HEK293 (cell line): ENCODE measurements around the gene TINCR.

Experiments
- CTCF ChIA-PET: fragments of 350-600 bp; formaldehyde crosslinking; extraction: SDS; loops from one replicate; lab custom pipeline; 2021; ENCODE audit warnings: antibody characterized with exemption; lab: Yijun Ruan, JAX
- POLR2A ChIA-PET: fragments of 300-600 bp; formaldehyde crosslinking; extraction: SDS; loops from one replicate; lab custom pipeline; 2020; ENCODE audit warnings: antibody characterized with exemption, inconsistent platforms; lab: Yijun Ruan, JAX
- H3K27ac ChIP-seq: fragments of 200-500 bp; sonication (Bioruptor generic); 2 replicates; pipeline ENCODE4 v1.5.1; 2014; ENCODE audit warnings: low read depth, low read length, control low read depth, inconsistent platforms; ENCODE audit errors: extremely low read depth
- H3K36me3 ChIP-seq, 2 experiments: fragments of 200-500 bp in 1 of 2; sonication (Bioruptor generic) in 1 of 2; 1 replicate in 1 of 2; 2 replicates in 1 of 2; pipeline ENCODE4 v1.5.1; 2014 to 2017; ENCODE audit warnings: inconsistent platforms in 2 of 2, low read length in 2 of 2; ENCODE audit not compliant: control insufficient read depth in 2 of 2, insufficient read depth in 1 of 2
- H3K4me1 ChIP-seq: fragments of 200-500 bp; sonication (Bioruptor generic); 2 replicates; pipeline ENCODE4 v1.5.1; 2014; ENCODE audit warnings: mild to moderate bottlenecking, low read length, inconsistent platforms; ENCODE audit not compliant: control insufficient read depth, insufficient read depth
- H3K4me3 ChIP-seq: 2 replicates; pipeline ENCODE4 v1.5.1; 2011; ENCODE audit warnings: low read depth, mild to moderate bottlenecking, control low read depth, low read length, moderate library complexity
- H3K9me3 ChIP-seq: fragments of 200-500 bp; sonication (Bioruptor generic); 2 replicates; pipeline ENCODE4 v1.5.1; 2014; ENCODE audit warnings: low read depth, low read length, inconsistent platforms; ENCODE audit not compliant: control insufficient read depth, insufficient read depth
- GLIS1 ChIP-seq: fragments of 450-650 bp; formaldehyde crosslinking; IDR thresholded peaks from 2 replicates; pipeline ENCODE4 v1.5.1; 2016; ENCODE audit warnings: missing biosample characterization, missing genetic modification characterization
- HOXA7 ChIP-seq: sonication (generic); formaldehyde crosslinking; IDR thresholded peaks from 2 replicates; pipeline ENCODE4 v1.8.1; 2022; ENCODE audit warnings: missing genetic modification reagents, borderline replicate concordance
- MEIS1 ChIP-seq: sonication (generic); formaldehyde crosslinking; IDR thresholded peaks from 2 replicates; pipeline ENCODE4 v1.8.1; 2022; ENCODE audit warnings: missing genetic modification reagents, mild to moderate bottlenecking, borderline replicate concordance
- MYNN ChIP-seq: fragments of 450-650 bp; formaldehyde crosslinking; IDR thresholded peaks from 2 replicates; pipeline ENCODE4 v1.5.1; 2016; ENCODE audit warnings: missing biosample characterization, missing genetic modification characterization, borderline replicate concordance
- OVOL3 ChIP-seq: fragments of 450-650 bp; formaldehyde crosslinking; IDR thresholded peaks from 2 replicates; pipeline ENCODE4 v1.5.1; 2016; ENCODE audit warnings: missing biosample characterization, missing genetic modification characterization
- TCF7L2 ChIP-seq: IDR thresholded peaks from 2 replicates; pipeline ENCODE4 v1.6.1; 2011; ENCODE audit warnings: low read depth, mild to moderate bottlenecking, inconsistent platforms, low read length, moderate library complexity, borderline replicate concordance
- ZBTB26 ChIP-seq: fragments of 450-650 bp; formaldehyde crosslinking; optimal IDR thresholded peaks from 2 replicates; pipeline ENCODE3; 2016; ENCODE audit warnings: missing biosample characterization, mild to moderate bottlenecking, missing genetic modification characterization
- ZBTB44 ChIP-seq: fragments of 450-650 bp; IDR thresholded peaks from 2 replicates; pipeline ENCODE4 v1.5.1; 2018; ENCODE audit warnings: missing biosample characterization, mild to moderate bottlenecking, missing genetic modification characterization
- ZIC2 ChIP-seq: fragments of 450-650 bp; formaldehyde crosslinking; IDR thresholded peaks from 2 replicates; pipeline ENCODE4 v1.5.1; 2016; ENCODE audit warnings: missing biosample characterization, missing genetic modification characterization
- ZNF114 ChIP-seq: fragments of 450-650 bp; formaldehyde crosslinking; IDR thresholded peaks from 2 replicates; pipeline ENCODE4 v1.5.0; 2017; ENCODE audit warnings: missing biosample characterization, missing genetic modification characterization
- ZNF202 ChIP-seq: fragments of 450-650 bp; formaldehyde crosslinking; IDR thresholded peaks from 2 replicates; pipeline ENCODE4 v1.5.1; 2016; ENCODE audit warnings: missing biosample characterization, missing genetic modification characterization, borderline replicate concordance
- ZNF23 ChIP-seq: fragments of 450-650 bp; formaldehyde crosslinking; IDR thresholded peaks from 2 replicates; pipeline ENCODE4 v1.5.1; 2016; ENCODE audit warnings: missing biosample characterization, missing genetic modification characterization, borderline replicate concordance
- ZNF366 ChIP-seq: fragments of 450-650 bp; formaldehyde crosslinking; conservative IDR thresholded peaks from 2 replicates; pipeline ENCODE4 v1.5.1; 2016; ENCODE audit warnings: missing biosample characterization, missing genetic modification characterization
- ZNF426 ChIP-seq: fragments of 450-650 bp; formaldehyde crosslinking; IDR thresholded peaks from 2 replicates; pipeline ENCODE4 v1.5.1; 2017; ENCODE audit warnings: missing biosample characterization, missing genetic modification characterization, mild to moderate bottlenecking, inconsistent platforms, moderate library complexity
- ZNF473 ChIP-seq: fragments of 450-650 bp; formaldehyde crosslinking; IDR thresholded peaks from 2 replicates; pipeline ENCODE4 v1.5.1; 2017; ENCODE audit warnings: missing biosample characterization, missing genetic modification characterization
- ZNF518A ChIP-seq: fragments of 450-650 bp; formaldehyde crosslinking; conservative IDR thresholded peaks from 2 replicates; pipeline ENCODE4 v1.5.1; 2016; ENCODE audit warnings: low read depth, missing biosample characterization, missing genetic modification characterization
- ZNF521 ChIP-seq: fragments of 450-650 bp; formaldehyde crosslinking; IDR thresholded peaks from 2 replicates; pipeline ENCODE4 v1.5.1; 2017; ENCODE audit warnings: missing biosample characterization, mild to moderate bottlenecking, missing genetic modification characterization
- ZNF549 ChIP-seq: fragments of 450-650 bp; IDR thresholded peaks from 2 replicates; pipeline ENCODE4 v1.5.1; 2018; ENCODE audit warnings: missing biosample characterization, missing genetic modification characterization, mild to moderate bottlenecking, inconsistent platforms, moderate library complexity
- ZNF580 ChIP-seq: fragments of 450-650 bp; formaldehyde crosslinking; IDR thresholded peaks from 2 replicates; pipeline ENCODE4 v1.5.1; 2016; ENCODE audit warnings: missing biosample characterization, missing genetic modification characterization
- ZNF654 ChIP-seq: fragments of 450-650 bp; formaldehyde crosslinking; IDR thresholded peaks from 2 replicates; pipeline ENCODE4 v1.5.1; 2016; ENCODE audit warnings: low read depth, missing biosample characterization, missing genetic modification characterization
- ZNF785 ChIP-seq: fragments of 450-650 bp; formaldehyde crosslinking; IDR thresholded peaks from 2 replicates; pipeline ENCODE4 v1.5.1; 2016; ENCODE audit warnings: missing biosample characterization, missing genetic modification characterization
- ZNF792 ChIP-seq: fragments of 450-650 bp; formaldehyde crosslinking; IDR thresholded peaks from 2 replicates; pipeline ENCODE4 v1.5.1; 2016; ENCODE audit warnings: missing biosample characterization, missing genetic modification characterization
- ZSCAN18 ChIP-seq: fragments of 450-650 bp; formaldehyde crosslinking; IDR thresholded peaks from 2 replicates; pipeline ENCODE4 v1.5.1; 2016; ENCODE audit warnings: missing biosample characterization, missing genetic modification characterization

Gene TINCR

GRCh38 chr19:5526691-5527090 is 41.1 kb downstream of the TINCR start:
- Histone ChIP-seq H3K4me1 (no peaks in the 10 kb centered on the region), H3K36me3 (no peaks in the 10 kb centered on the region), H3K9me3 (no peaks in the 10 kb centered on the region), H3K27ac (no peak overlapping the region), H3K4me3 (no peak overlapping the region)
- CTCF ChIA-PET = no interaction called here
- POLR2A ChIA-PET = no interaction called here
- TF ChIP-seq ZNF202 (tag by site-specific recombination) (no peak), ZBTB26 (tag by site-specific recombination) (no peak), ZSCAN18 (tag by site-specific recombination) (no peak), MYNN (no peak), ZNF366 (tag by site-specific recombination) (peak; percentile 80)

GRCh38 chr19:5524081-5524480 is 43.7 kb downstream of the TINCR start:
- Histone ChIP-seq H3K4me1 (no peaks in the 10 kb centered on the region), H3K36me3 (no peaks in the 10 kb centered on the region), H3K9me3 (no peaks in the 10 kb centered on the region), H3K4me3 (no peak overlapping the region), H3K27ac (no peak overlapping the region)
- ChIA-PET POLR2A (interaction anchor here (0.6 kb wide), 1 partner anchor 8 kb away, joined by 4 read pairs; no protein-coding TSS in a partner anchor), CTCF (interaction anchor here (0.7 to 2.3 kb wide), 6 partner anchors 11 to 164 kb away, joined by 3 to 25 read pairs (median 3); no protein-coding TSS in a partner anchor)
- TF ChIP-seq ZIC2 (tag by site-specific recombination) = peak; percentile 50; the same call in 1 of the 2 replicates
- TF ChIP-seq ZBTB44 = no peak

GRCh38 chr19:5522106-5522505 is 45.6 kb downstream of the TINCR start:
- Histone ChIP-seq H3K4me1 (no peaks in the 10 kb centered on the region), H3K27ac (no peak overlapping the region), H3K4me3 (no peak overlapping the region), H3K9me3 (no peaks in the 10 kb centered on the region), H3K36me3 (no peaks in the 10 kb centered on the region)
- ChIA-PET POLR2A (no interaction called here), CTCF (interaction anchor here (0.5 to 1.6 kb wide), 5 partner anchors 15 to 983 kb away, joined by 3 to 6 read pairs (median 4); no protein-coding TSS in a partner anchor)
- TF ChIP-seq ZNF785 (tag by site-specific recombination) (no peak), ZNF23 (tag by site-specific recombination) (no peak), ZNF549 (tag by site-specific recombination) (no peak), OVOL3 (no peak), ZNF792 (tag by site-specific recombination) (no peak), HOXA7 (no peak), TCF7L2 (no peak), ZNF426 (tag by site-specific recombination) (no peak), ZNF518A (tag by site-specific recombination) (no peak), MEIS1 (CRISPR knock-in tag) (no peak), GLIS1 (tag by site-specific recombination) (no peak), ZNF580 (no peak), ZNF521 (tag by site-specific recombination) (no peak), ZNF114 (no peak), ZNF654 (no peak), ZNF473 (tag by site-specific recombination) (no peak)
